ENCODE data around the gene ZNF511. TPM values are rescaled to one million over a fixed set of nuclear protein-coding genes. Genes with fewer than 3 reads are reported as not detected.

Gene ZNF511
- polyA plus RNA-seq, 2 donors = 28.4 to 41.7 TPM

GRCh38 chr10:133347710-133348517 lies 39.2 kb downstream of the ZNF511 start:
- Histone ChIP-seq H3K36me3 (ENCODE audit: control insufficient read depth in 2 of 2, insufficient read depth in 2 of 2, low read length in 1 of 2) (no peaks in the 10 kb centered on the region), H3K4me3 (ENCODE audit: low read depth in 1 of 2, low read length in 2 of 2) (no peak overlapping the region), H3K9me3 (ENCODE audit: control insufficient read depth in 2 of 2, insufficient read depth in 1 of 2, low read depth in 1 of 2, low read length in 1 of 2) (peaks cover 0 to 3% of the 10 kb centered on the region in 2 donors), H3K4me1 (ENCODE audit: control insufficient read depth in 2 of 2, insufficient read depth in 2 of 2, low read length in 1 of 2) (no peaks in the 10 kb centered on the region), H3K27ac (ENCODE audit: low read depth in 2 of 2, low read length in 1 of 2) (no peak overlapping the region), H3K27me3 (ENCODE audit: control insufficient read depth in 1 of 2, insufficient read depth in 2 of 2, low read length in 2 of 2) (no peaks in the 10 kb centered on the region)
- 49 to 50% methylated on average over 14 to 16 of the region's 16 CpGs for WGBS, 2 donors

GRCh38 chr10:133349160-133349568 lies 40.5 kb downstream of the ZNF511 start:
- H3K27me3 ChIP-seq (ENCODE audit: control insufficient read depth in 1 of 2, insufficient read depth in 2 of 2, low read length in 2 of 2) = no peaks in the 10 kb centered on the region
- WGBS, 2 donors = 75% methylated on average over 8 of the region's 8 CpGs
- no peak overlapping the region for H3K4me3 ChIP-seq (ENCODE audit: low read depth in 1 of 2, low read length in 2 of 2)
- H3K27ac ChIP-seq (ENCODE audit: low read depth in 2 of 2, low read length in 1 of 2) = no peak overlapping the region
- no peaks in the 10 kb centered on the region for H3K4me1 ChIP-seq (ENCODE audit: control insufficient read depth in 2 of 2, insufficient read depth in 2 of 2, low read length in 1 of 2)
- H3K9me3 ChIP-seq (ENCODE audit: control insufficient read depth in 2 of 2, insufficient read depth in 1 of 2, low read depth in 1 of 2, low read length in 1 of 2) = peaks cover 0 to 3% of the 10 kb centered on the region in 2 donors
- H3K36me3 ChIP-seq (ENCODE audit: control insufficient read depth in 2 of 2, insufficient read depth in 2 of 2, low read length in 1 of 2) = no peaks in the 10 kb centered on the region

GRCh38 chr10:133349577-133350011 lies 40.9 kb downstream of the ZNF511 start:
- no peak overlapping the region for H3K27ac ChIP-seq (ENCODE audit: low read depth in 2 of 2, low read length in 1 of 2)
- WGBS, 2 donors = 50 to 56% methylated on average over 9 of the region's 9 CpGs
- H3K27me3 ChIP-seq (ENCODE audit: control insufficient read depth in 1 of 2, insufficient read depth in 2 of 2, low read length in 2 of 2) = no peaks in the 10 kb centered on the region
- peaks cover 0 to 3% of the 10 kb centered on the region in 2 donors for H3K9me3 ChIP-seq (ENCODE audit: control insufficient read depth in 2 of 2, insufficient read depth in 1 of 2, low read depth in 1 of 2, low read length in 1 of 2)
- H3K4me3 ChIP-seq (ENCODE audit: low read depth in 1 of 2, low read length in 2 of 2) = no peak overlapping the region
- no peaks in the 10 kb centered on the region for H3K36me3 ChIP-seq (ENCODE audit: control insufficient read depth in 2 of 2, insufficient read depth in 2 of 2, low read length in 1 of 2)
- no peaks in the 10 kb centered on the region for H3K4me1 ChIP-seq (ENCODE audit: control insufficient read depth in 2 of 2, insufficient read depth in 2 of 2, low read length in 1 of 2)

DNA sequence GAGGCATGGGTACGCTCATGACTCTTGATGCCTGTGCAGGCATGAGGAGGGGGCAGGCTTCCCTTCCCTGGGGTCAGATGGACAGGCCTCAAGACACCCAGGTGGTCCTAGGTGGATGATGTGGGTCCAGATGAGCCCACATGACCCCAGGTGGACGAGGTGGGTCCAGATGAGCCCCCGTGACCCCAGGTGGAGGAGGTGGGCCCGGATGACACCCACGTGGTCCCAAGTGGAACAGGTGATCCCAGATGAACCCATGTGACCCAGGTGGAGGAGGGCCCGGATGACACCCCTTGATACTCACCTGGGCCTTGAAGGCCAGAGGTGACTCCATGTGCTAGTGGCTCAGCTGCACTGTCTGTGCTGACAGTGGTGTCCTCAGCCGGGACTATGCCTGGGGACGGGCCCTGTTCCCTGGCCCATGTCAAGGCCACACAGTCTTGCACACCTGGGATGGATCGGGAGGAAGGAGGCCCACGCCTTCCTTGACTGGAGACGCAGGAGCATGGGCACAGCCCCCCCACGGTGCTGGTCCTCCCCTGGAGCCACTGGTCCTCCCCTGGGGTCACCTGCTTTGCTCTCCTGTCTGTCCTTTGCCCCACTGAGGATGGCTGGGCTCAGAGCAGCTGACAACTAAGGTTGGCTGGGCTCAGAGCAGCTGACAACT lies 41.7 kb downstream of the ZNF511 start:
- H3K4me3 ChIP-seq (ENCODE audit: low read depth in 1 of 2, low read length in 2 of 2) = no peak overlapping the region
- no peaks in the 10 kb centered on the region for H3K4me1 ChIP-seq (ENCODE audit: control insufficient read depth in 2 of 2, insufficient read depth in 2 of 2, low read length in 1 of 2)
- no peaks in the 10 kb centered on the region for H3K36me3 ChIP-seq (ENCODE audit: control insufficient read depth in 2 of 2, insufficient read depth in 2 of 2, low read length in 1 of 2)
- H3K9me3 ChIP-seq (ENCODE audit: control insufficient read depth in 2 of 2, insufficient read depth in 1 of 2, low read depth in 1 of 2, low read length in 1 of 2) = peaks cover 0 to 3% of the 10 kb centered on the region in 2 donors
- WGBS, 2 donors = 76 to 79% methylated on average over 12 of the region's 12 CpGs
- no peak overlapping the region for H3K27ac ChIP-seq (ENCODE audit: low read depth in 2 of 2, low read length in 1 of 2)
- no peaks in the 10 kb centered on the region for H3K27me3 ChIP-seq (ENCODE audit: control insufficient read depth in 1 of 2, insufficient read depth in 2 of 2, low read length in 2 of 2)

DNA sequence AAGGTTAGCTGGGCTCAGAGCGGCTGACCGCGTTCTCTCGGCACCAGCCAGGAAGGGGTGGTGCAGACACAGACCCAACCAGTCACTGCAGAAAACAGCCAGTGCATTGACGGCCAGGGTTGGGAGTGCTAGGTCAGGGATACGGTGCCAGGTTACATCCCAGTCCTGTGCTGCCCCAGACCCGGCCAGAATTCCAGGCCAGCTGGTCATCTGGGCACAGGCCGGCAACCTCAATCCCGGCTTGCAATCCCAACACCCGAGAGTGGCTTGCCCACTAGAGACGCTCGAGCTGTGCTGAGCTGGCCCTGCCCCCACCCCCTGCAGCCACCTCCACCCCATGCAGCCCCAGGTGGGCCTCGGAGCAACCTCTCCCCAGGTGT lies 42.2 kb downstream of the ZNF511 start:
- H3K9me3 ChIP-seq (ENCODE audit: control insufficient read depth in 2 of 2, insufficient read depth in 1 of 2, low read depth in 1 of 2, low read length in 1 of 2) = peaks cover 0 to 3% of the 10 kb centered on the region in 2 donors
- no peaks in the 10 kb centered on the region for H3K4me1 ChIP-seq (ENCODE audit: control insufficient read depth in 2 of 2, insufficient read depth in 2 of 2, low read length in 1 of 2)
- 49 to 51% methylated on average over 13 of the region's 13 CpGs for WGBS, 2 donors
- no peak overlapping the region for H3K4me3 ChIP-seq (ENCODE audit: low read depth in 1 of 2, low read length in 2 of 2)
- H3K36me3 ChIP-seq (ENCODE audit: control insufficient read depth in 2 of 2, insufficient read depth in 2 of 2, low read length in 1 of 2) = no peaks in the 10 kb centered on the region
- H3K27me3 ChIP-seq (ENCODE audit: control insufficient read depth in 1 of 2, insufficient read depth in 2 of 2, low read length in 2 of 2) = no peaks in the 10 kb centered on the region
- H3K27ac ChIP-seq (ENCODE audit: low read depth in 2 of 2, low read length in 1 of 2) = no peak overlapping the region

GRCh38 chr10:133351408-133352318 lies 42.9 kb downstream of the ZNF511 start:
- Histone ChIP-seq H3K4me3 (ENCODE audit: low read depth in 1 of 2, low read length in 2 of 2) (no peak overlapping the region), H3K27me3 (ENCODE audit: control insufficient read depth in 1 of 2, insufficient read depth in 2 of 2, low read length in 2 of 2) (no peaks in the 10 kb centered on the region), H3K4me1 (ENCODE audit: control insufficient read depth in 2 of 2, insufficient read depth in 2 of 2, low read length in 1 of 2) (peaks cover 0 to 3% of the 10 kb centered on the region in 2 donors), H3K9me3 (ENCODE audit: control insufficient read depth in 2 of 2, insufficient read depth in 1 of 2, low read depth in 1 of 2, low read length in 1 of 2) (peaks cover 0 to 3% of the 10 kb centered on the region in 2 donors), H3K27ac (ENCODE audit: low read depth in 2 of 2, low read length in 1 of 2) (no peak overlapping the region), H3K36me3 (ENCODE audit: control insufficient read depth in 2 of 2, insufficient read depth in 2 of 2, low read length in 1 of 2) (no peaks in the 10 kb centered on the region)
- 71 to 73% methylated on average over 24 of the region's 24 CpGs for whole genome bisulfite sequencing, 2 donors

DNA sequence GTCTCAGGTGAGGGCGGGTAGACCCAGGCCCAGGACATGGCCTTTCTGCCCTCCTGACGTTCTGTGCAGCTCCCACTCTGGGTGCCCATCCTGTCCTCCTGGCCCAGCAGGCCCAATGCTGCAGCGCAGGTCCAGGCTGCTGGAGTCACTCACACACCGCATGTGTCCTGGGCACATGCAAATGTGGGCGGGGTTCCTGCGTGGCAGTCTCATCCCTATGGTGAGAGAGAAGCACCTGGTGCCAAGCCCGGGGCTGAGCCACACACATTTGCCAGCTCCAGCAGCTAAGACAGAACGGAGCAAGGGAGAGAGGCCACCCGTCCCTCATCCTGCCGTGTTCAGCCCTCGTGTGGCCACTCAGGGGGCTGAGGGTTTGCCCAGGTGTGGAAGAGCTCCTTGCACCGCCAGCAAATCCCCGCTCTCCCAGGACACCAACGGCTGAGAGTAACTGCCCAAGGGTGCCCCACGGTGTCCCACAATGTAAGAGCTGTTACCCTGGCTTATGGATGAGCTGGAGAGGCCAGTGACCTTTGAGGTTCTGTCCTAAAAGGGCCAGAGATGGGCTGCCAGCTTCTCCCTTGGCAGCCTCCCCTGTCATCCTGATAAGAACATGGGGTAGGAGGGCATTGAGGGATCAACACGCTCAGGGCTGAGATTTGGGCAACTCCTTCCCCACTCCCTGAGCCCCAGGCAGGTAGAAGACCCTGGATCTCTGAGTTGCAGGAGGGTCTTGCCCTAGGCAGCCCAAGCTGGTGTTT lies 44.7 kb downstream of the ZNF511 start:
- 60 to 72% methylated on average over 16 of the region's 16 CpGs for WGBS, 2 donors
- H3K4me1 ChIP-seq (ENCODE audit: control insufficient read depth in 2 of 2, insufficient read depth in 2 of 2, low read length in 1 of 2) = peaks cover 0 to 11% of the 10 kb centered on the region in 2 donors
- H3K27me3 ChIP-seq (ENCODE audit: control insufficient read depth in 1 of 2, insufficient read depth in 2 of 2, low read length in 2 of 2) = no peaks in the 10 kb centered on the region
- H3K36me3 ChIP-seq (ENCODE audit: control insufficient read depth in 2 of 2, insufficient read depth in 2 of 2, low read length in 1 of 2) = no peaks in the 10 kb centered on the region
- no peak overlapping the region for H3K27ac ChIP-seq (ENCODE audit: low read depth in 2 of 2, low read length in 1 of 2)
- H3K4me3 ChIP-seq (ENCODE audit: low read depth in 1 of 2, low read length in 2 of 2) = no peak overlapping the region
- H3K9me3 ChIP-seq (ENCODE audit: control insufficient read depth in 2 of 2, insufficient read depth in 1 of 2, low read depth in 1 of 2, low read length in 1 of 2) = no peaks in the 10 kb centered on the region

GRCh38 chr10:133353988-133354605 lies 45.4 kb downstream of the ZNF511 start:
- peaks cover 0 to 11% of the 10 kb centered on the region in 2 donors for H3K4me1 ChIP-seq (ENCODE audit: control insufficient read depth in 2 of 2, insufficient read depth in 2 of 2, low read length in 1 of 2)
- H3K9me3 ChIP-seq (ENCODE audit: control insufficient read depth in 2 of 2, insufficient read depth in 1 of 2, low read depth in 1 of 2, low read length in 1 of 2) = no peaks in the 10 kb centered on the region
- no peak overlapping the region for H3K27ac ChIP-seq (ENCODE audit: low read depth in 2 of 2, low read length in 1 of 2)
- 87% methylated on average over 16 of the region's 16 CpGs for WGBS, 2 donors
- H3K36me3 ChIP-seq (ENCODE audit: control insufficient read depth in 2 of 2, insufficient read depth in 2 of 2, low read length in 1 of 2) = no peaks in the 10 kb centered on the region
- no peaks in the 10 kb centered on the region for H3K27me3 ChIP-seq (ENCODE audit: control insufficient read depth in 1 of 2, insufficient read depth in 2 of 2, low read length in 2 of 2)
- H3K4me3 ChIP-seq (ENCODE audit: low read depth in 1 of 2, low read length in 2 of 2) = no peak overlapping the region

All from esophagus (tissue), 2 donors.